K562 (cell line): ENCODE measurements around the gene MMS19. TPM values are rescaled to one million over a fixed set of nuclear protein-coding genes. Genes with fewer than 3 reads are reported as not detected.
A peak's percentile ranks its signal among the peaks of the same experiment; 100 is the strongest.

Experiments
- ATF6 ChIP-seq: sonication (generic); formaldehyde crosslinking; IDR thresholded peaks from 2 replicates; pipeline ENCODE4 v1.4.0; 2020; ENCODE audit warnings: mild to moderate bottlenecking, missing genetic modification reagents
- CAMTA2 ChIP-seq: fragments of 250-450 bp; sonication (Bioruptor Pico); conservative IDR thresholded peaks from 2 replicates; pipeline ENCODE4 v1.5.1; 2022
- CEBPG ChIP-seq, 3 experiments: fragments of 200-800 bp in 1 of 3; sonication (Bioruptor generic) in 1 of 3; sonication (generic) in 1 of 3; formaldehyde crosslinking in 1 of 3; IDR thresholded peaks in 2 of 3; conservative IDR thresholded peaks in 1 of 3; 2 replicates each; pipeline versions ENCODE4 v1.6.1 to v1.8.0; 2016 to 2022; ENCODE audit warnings: missing compliant biosample characterization in 2 of 3, missing genetic modification characterization in 2 of 3, mild to moderate bottlenecking in 1 of 3, missing genetic modification reagents in 1 of 3
- FOXO4 ChIP-seq: fragments of 450-650 bp; formaldehyde crosslinking; IDR thresholded peaks from 2 replicates; pipeline ENCODE4 v1.4.0; 2020; ENCODE audit warnings: mild to moderate bottlenecking, moderate library complexity
- NR2F6 ChIP-seq: fragments of 450-650 bp; formaldehyde crosslinking; IDR thresholded peaks from 2 replicates; pipeline ENCODE4 v1.4.0; 2020; ENCODE audit warnings: mild to moderate bottlenecking
- SETDB1 ChIP-seq: IDR thresholded peaks from one replicate; pipeline ENCODE4 v1.6.1; 2012; ENCODE audit warnings: low read length, control low read depth, inconsistent platforms
- SMC3 ChIP-seq: conservative IDR thresholded peaks from 2 replicates; pipeline ENCODE4 v1.6.1; 2011; ENCODE audit warnings: low read depth, low read length, improper control_type of control experiment; ENCODE audit not compliant: insufficient read depth
- USF1 ChIP-seq: sonication (generic); formaldehyde crosslinking; IDR thresholded peaks from 2 replicates; pipeline ENCODE4 v1.9.0; 2022; ENCODE audit warnings: mild to moderate bottlenecking, missing genetic modification reagents
- ZNF609 ChIP-seq: sonication (generic); formaldehyde crosslinking; IDR thresholded peaks from 2 replicates; pipeline ENCODE4 v1.8.1; 2023; ENCODE audit warnings: missing genetic modification reagents, mild to moderate bottlenecking, borderline replicate concordance
- polyA plus RNA-seq, 8 experiments: library from polyadenylated mRNA; depleted of rRNA in 4 of 8; stranded (reverse) in 5 of 8; unstranded in 3 of 8; fragments of >200 nt; fragmentation: Nextera tagmentation in 2 of 8; fragmentation: Illumina TruSeq in 1 of 8; extraction: Ambion mirVana in 2 of 8; extraction: Trizol in 1 of 8; gene quantifications; 2 replicates each; pipeline versions ENCODE4 v1.2.1 to v1.2.3, GENCODE V29; 2011 to 2014; ENCODE audit warnings: inconsistent platforms in 1 of 8, missing spikeins in 1 of 8
- total RNA-seq, 7 experiments: library from RNA; depleted of rRNA in 6 of 7; stranded (reverse); fragments of >200 nt in 6 of 7; fragmentation: Illumina TruSeq in 2 of 7; extraction: Trizol in 2 of 7; gene quantifications; 2 replicates each; pipeline versions ENCODE4 v1.2.1 to v1.2.3, GENCODE V29; 2011 to 2021; ENCODE audit warnings: low replicate concordance in 1 of 7
- TF ChIP-seq, protein P1 (sequence below): IDR thresholded peaks from 2 replicates; pipeline ENCODE4 v1.6.1; 2014; ENCODE audit warnings: antibody characterized with exemption
- TF ChIP-seq, protein P2 (sequence below): sonication (generic); formaldehyde crosslinking; IDR thresholded peaks from 2 replicates; pipeline ENCODE4 v1.8.1; 2023; ENCODE audit warnings: mild to moderate bottlenecking, missing genetic modification reagents
- TF ChIP-seq, protein P3 (sequence below): sonication (generic); formaldehyde crosslinking; IDR thresholded peaks from 2 replicates; pipeline ENCODE4 v1.8.0; 2023; ENCODE audit warnings: mild to moderate bottlenecking, missing genetic modification reagents

Gene MMS19
- total and polyA plus RNA-seq, 9 of the 15 experiments (the other 6 are each of a cell fraction or from before 2014, with no cell fraction given): 40.1 to 110 (median 62.9) TPM

DNA sequence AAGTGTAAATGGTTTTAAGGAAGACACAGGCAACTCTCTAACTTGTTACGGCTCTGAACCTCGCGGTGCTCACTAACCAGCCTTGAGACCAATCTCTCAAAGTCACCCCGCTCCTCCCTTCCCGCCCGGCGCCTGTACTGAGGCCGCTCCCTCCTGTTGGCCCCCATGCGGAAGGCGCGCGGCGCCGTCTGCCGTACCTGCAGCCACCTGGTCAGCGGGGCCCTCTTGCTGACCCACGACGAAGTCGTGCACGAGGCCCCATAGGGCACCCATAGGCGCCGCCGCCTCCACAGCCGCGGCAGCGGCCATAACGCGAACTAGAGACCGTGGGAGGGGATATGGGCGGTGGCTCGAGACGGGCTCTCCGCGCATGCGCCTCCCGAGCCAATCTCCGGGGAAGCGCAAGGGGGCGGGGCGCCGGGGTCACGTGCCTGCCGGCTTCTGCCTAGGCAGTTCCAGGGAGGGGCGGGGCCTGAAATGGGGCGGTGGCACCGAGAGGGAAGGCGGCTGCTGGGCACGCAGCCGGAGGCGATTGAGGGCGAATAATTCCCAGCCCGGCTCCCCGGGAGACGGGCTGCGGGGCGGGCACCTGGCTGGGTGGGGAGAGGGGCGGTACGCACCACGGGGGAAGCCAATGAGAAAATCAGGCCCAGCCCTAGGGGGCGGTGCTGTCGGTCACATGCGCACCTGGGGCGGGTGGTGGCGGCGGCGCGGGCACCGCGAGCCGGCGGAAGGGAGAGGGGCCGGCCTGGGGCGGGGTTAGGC, at the start of gene MMS19 (continued):
- TF ChIP-seq ZNF609 (CRISPR knock-in tag) (no peak), CAMTA2 (CRISPR knock-in tag) (no peak), SMC3 (no peak), NR2F6 (CRISPR knock-in tag) (no peak), ATF6 (CRISPR knock-in tag) (peak; percentile 45; the same call in 1 of the 2 replicates), CEBPG (CRISPR knock-in tag; IDR thresholded peaks at IDR 0.05) (no peak), CEBPG (tag; conservative IDR thresholded peaks at IDR 0.05 in 1 of 2, IDR thresholded peaks at IDR 0.05 in 1 of 2) (no peak), USF1 (CRISPR knock-in tag) (peak; percentile 97), SETDB1 (no peak), FOXO4 (CRISPR knock-in tag) (0 out of 2 replicates have a peak, but pooled peaks have one; percentile 41)
- TF ChIP-seq, protein P1, sequence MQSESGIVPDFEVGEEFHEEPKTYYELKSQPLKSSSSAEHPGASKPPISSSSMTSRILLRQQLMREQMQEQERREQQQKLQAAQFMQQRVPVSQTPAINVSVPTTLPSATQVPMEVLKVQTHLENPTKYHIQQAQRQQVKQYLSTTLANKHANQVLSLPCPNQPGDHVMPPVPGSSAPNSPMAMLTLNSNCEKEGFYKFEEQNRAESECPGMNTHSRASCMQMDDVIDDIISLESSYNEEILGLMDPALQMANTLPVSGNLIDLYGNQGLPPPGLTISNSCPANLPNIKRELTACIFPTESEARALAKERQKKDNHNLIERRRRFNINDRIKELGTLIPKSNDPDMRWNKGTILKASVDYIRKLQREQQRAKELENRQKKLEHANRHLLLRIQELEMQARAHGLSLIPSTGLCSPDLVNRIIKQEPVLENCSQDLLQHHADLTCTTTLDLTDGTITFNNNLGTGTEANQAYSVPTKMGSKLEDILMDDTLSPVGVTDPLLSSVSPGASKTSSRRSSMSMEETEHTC: 0 out of 2 replicates have a peak, but pooled peaks have one; percentile 43
- TF ChIP-seq, protein P2, sequence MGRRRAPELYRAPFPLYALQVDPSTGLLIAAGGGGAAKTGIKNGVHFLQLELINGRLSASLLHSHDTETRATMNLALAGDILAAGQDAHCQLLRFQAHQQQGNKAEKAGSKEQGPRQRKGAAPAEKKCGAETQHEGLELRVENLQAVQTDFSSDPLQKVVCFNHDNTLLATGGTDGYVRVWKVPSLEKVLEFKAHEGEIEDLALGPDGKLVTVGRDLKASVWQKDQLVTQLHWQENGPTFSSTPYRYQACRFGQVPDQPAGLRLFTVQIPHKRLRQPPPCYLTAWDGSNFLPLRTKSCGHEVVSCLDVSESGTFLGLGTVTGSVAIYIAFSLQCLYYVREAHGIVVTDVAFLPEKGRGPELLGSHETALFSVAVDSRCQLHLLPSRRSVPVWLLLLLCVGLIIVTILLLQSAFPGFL (CRISPR knock-in tag): no peak
- TF ChIP-seq, protein P3, sequence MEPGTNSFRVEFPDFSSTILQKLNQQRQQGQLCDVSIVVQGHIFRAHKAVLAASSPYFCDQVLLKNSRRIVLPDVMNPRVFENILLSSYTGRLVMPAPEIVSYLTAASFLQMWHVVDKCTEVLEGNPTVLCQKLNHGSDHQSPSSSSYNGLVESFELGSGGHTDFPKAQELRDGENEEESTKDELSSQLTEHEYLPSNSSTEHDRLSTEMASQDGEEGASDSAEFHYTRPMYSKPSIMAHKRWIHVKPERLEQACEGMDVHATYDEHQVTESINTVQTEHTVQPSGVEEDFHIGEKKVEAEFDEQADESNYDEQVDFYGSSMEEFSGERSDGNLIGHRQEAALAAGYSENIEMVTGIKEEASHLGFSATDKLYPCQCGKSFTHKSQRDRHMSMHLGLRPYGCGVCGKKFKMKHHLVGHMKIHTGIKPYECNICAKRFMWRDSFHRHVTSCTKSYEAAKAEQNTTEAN (CRISPR knock-in tag): no peak
